Caco-2 (cell line): ENCODE measurements around the gene PEA15. TPM values are rescaled to one million over a fixed set of nuclear protein-coding genes. Genes with fewer than 3 reads are reported as not detected.

ENCODE experiments used
- BruUV-seq: library from RNA; stranded (reverse); fragments of 400-500 nt; replicated peaks from 2 replicates; lab custom pipeline; 2021; lab: Mats Ljungman, UMichigan
- CTCF ChIA-PET: fragments of 300-600 bp; sonication (Branson Sonifier 250); formaldehyde crosslinking; loops from one replicate; lab custom pipeline; 2022; ENCODE audit warnings: antibody characterized with exemption; lab: Charles Lee
- POLR2A ChIA-PET: fragments of 300-600 bp; sonication (Branson Sonifier 250); formaldehyde crosslinking; loops from one replicate; lab custom pipeline; 2022; ENCODE audit warnings: antibody characterized with exemption; lab: Charles Lee
- DNase-seq, 2 experiments: peaks; one replicate each; pipeline versions ENCODE4 v3.0.0 to v3.0.0-alpha.2; 2020 to 2022
- H3K27me3 ChIP-seq: replicated peaks from 2 replicates; pipeline ENCODE4 v1.6.0; 2011; ENCODE audit warnings: low read length; ENCODE audit not compliant: control insufficient read depth, insufficient read depth
- H3K36me3 ChIP-seq: 2 replicates; pipeline ENCODE4 v1.5.1; 2011; ENCODE audit warnings: low read length; ENCODE audit not compliant: control insufficient read depth, insufficient read depth
- H3K4me1 ChIP-seq: fragments of 250-450 bp; sonication (Bioruptor Pico); 2 replicates; pipeline ENCODE4 v1.5.1; 2020; ENCODE audit warnings: mild to moderate bottlenecking
- H3K4me3 ChIP-seq: 2 replicates; pipeline ENCODE4 v1.5.1; 2011; ENCODE audit warnings: low read depth, mild to moderate bottlenecking, control low read depth, low read length
- H3K9me3 ChIP-seq: fragments of 250-450 bp; sonication (Bioruptor Pico); 2 replicates; pipeline ENCODE4 v1.5.1; 2020; ENCODE audit warnings: mild to moderate bottlenecking, moderate library complexity
- H3K27ac Mint-ChIP-seq: one replicate; pipeline ENCODE4 v1.8.0; 2022; ENCODE audit warnings: mixed read lengths; ENCODE audit not compliant: unreplicated experiment
- H3K27me3 Mint-ChIP-seq: one replicate; pipeline ENCODE4 v1.8.0; 2022; ENCODE audit warnings: mixed read lengths; ENCODE audit not compliant: insufficient read depth, unreplicated experiment
- H3K36me3 Mint-ChIP-seq: one replicate; pipeline ENCODE4 v1.8.0; 2022; ENCODE audit warnings: mild to moderate bottlenecking, mixed read lengths; ENCODE audit not compliant: insufficient read depth, unreplicated experiment
- H3K4me1 Mint-ChIP-seq: one replicate; pipeline ENCODE4 v1.8.0; 2022; ENCODE audit warnings: low read depth, mixed read lengths; ENCODE audit not compliant: unreplicated experiment
- H3K4me3 Mint-ChIP-seq: one replicate; pipeline ENCODE4 v1.8.0; 2022; ENCODE audit warnings: mild to moderate bottlenecking, moderate library complexity, mixed read lengths; ENCODE audit not compliant: unreplicated experiment
- H3K9me3 Mint-ChIP-seq: one replicate; pipeline ENCODE4 v1.8.0; 2022; ENCODE audit warnings: mixed read lengths; ENCODE audit not compliant: unreplicated experiment
- intact Hi-C: fragments of 100-400 bp; cut with micrococcal nuclease; formaldehyde crosslinking; loops from one replicate; pipeline ENCODE4 v1.10.0; 2022; ENCODE audit not compliant: unreplicated experiment
- total RNA-seq: library from RNA; stranded (reverse); gene quantifications from 2 replicates; pipeline ENCODE4 v1.2.3, GENCODE V29; 2022
- TF ChIP-seq, protein P1 (sequence below), 2 experiments: fragments of 200-600 bp in 1 of 2; IDR thresholded peaks; 1 replicate in 1 of 2; 2 replicates in 1 of 2; pipeline versions ENCODE4 v1.5.1 to v1.8.0; 2011 to 2022; ENCODE audit warnings: antibody characterized with exemption in 1 of 2, control low read depth in 1 of 2, inconsistent platforms in 1 of 2, low read depth in 1 of 2, low read length in 1 of 2, mild to moderate bottlenecking in 1 of 2, moderate library complexity in 1 of 2; ENCODE audit not compliant: insufficient read depth in 1 of 2, severe bottlenecking in 1 of 2, unreplicated experiment in 1 of 2

Gene PEA15
- total RNA-seq, 1 experiment from 2014 or later: 85.1 TPM

DNA sequence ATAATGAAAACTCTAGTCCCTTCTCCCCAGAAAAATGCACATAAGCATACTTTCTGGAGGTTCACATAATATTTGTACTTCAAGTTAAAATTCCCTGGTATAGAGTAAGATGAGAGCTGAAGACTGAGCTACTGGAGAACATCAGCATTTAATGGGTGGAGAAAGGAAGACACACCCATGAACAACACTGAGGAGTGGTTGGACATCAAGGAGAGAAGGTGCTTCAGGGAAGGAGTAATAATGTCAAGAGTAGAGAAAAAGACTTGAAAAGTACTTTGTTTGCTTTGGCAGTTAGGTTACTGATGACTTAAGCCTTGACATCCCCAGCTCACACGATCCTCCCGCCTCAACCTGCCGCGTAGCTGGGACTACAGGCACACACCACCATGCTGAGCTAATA, 21.9 kb downstream of the PEA15 start:
- TF ChIP-seq, protein P1, sequence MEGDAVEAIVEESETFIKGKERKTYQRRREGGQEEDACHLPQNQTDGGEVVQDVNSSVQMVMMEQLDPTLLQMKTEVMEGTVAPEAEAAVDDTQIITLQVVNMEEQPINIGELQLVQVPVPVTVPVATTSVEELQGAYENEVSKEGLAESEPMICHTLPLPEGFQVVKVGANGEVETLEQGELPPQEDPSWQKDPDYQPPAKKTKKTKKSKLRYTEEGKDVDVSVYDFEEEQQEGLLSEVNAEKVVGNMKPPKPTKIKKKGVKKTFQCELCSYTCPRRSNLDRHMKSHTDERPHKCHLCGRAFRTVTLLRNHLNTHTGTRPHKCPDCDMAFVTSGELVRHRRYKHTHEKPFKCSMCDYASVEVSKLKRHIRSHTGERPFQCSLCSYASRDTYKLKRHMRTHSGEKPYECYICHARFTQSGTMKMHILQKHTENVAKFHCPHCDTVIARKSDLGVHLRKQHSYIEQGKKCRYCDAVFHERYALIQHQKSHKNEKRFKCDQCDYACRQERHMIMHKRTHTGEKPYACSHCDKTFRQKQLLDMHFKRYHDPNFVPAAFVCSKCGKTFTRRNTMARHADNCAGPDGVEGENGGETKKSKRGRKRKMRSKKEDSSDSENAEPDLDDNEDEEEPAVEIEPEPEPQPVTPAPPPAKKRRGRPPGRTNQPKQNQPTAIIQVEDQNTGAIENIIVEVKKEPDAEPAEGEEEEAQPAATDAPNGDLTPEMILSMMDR (IDR thresholded peaks at IDR 0.05; ENCODE audit: insufficient read depth in 1 of 2, low read depth in 1 of 2, low read length in 1 of 2, severe bottlenecking in 1 of 2, unreplicated experiment in 1 of 2): no peak
- no peak for DNase-seq
- intact Hi-C loops: no loop called here
- Histone ChIP-seq H3K27me3 (no peaks in the 10 kb centered on the region), H3K36me3 (peaks cover 2% of the 10 kb centered on the region), H3K4me3 (no peak overlapping the region), H3K9me3 (no peaks in the 10 kb centered on the region), H3K4me1 (no peaks in the 10 kb centered on the region)
- H3K36me3 Mint-ChIP-seq: peaks cover 37% of the 10 kb centered on the region
- BruUV-seq: no TSS peak
- H3K27me3 Mint-ChIP-seq: no peaks in the 10 kb centered on the region
- H3K4me3 Mint-ChIP-seq: no peak overlapping the region
- CTCF ChIA-PET: no interaction called here
- H3K27ac Mint-ChIP-seq: no peak overlapping the region
- POLR2A ChIA-PET: no interaction called here
- H3K4me1 Mint-ChIP-seq: no peaks in the 10 kb centered on the region
- H3K9me3 Mint-ChIP-seq: no peaks in the 10 kb centered on the region

DNA sequence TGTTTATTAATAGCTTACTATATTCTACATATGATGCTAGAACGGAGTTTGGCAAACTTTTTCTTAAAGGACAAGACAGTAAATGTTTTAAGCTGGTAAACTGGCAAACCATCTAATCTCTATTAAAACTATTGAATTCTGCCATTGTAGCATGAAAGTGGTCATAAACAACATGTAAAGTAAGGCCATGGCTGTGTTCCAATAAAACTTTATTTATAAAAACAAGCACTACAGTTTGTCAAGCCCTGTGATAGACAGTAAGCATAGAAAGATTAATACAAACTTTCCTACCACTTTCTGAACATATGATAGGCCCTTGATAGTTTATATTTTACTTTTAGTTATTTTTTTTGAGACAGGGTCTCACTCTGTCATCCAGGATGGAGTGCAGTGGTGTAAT, 22.4 kb downstream of the PEA15 start:
- Mint-ChIP-seq H3K4me1 (no peaks in the 10 kb centered on the region), H3K36me3 (peaks cover 39% of the 10 kb centered on the region), H3K4me3 (no peak overlapping the region), H3K27ac (no peak overlapping the region), H3K27me3 (no peaks in the 10 kb centered on the region), H3K9me3 (no peaks in the 10 kb centered on the region)
- Histone ChIP-seq H3K36me3 (peaks cover 2% of the 10 kb centered on the region), H3K27me3 (no peaks in the 10 kb centered on the region), H3K9me3 (no peaks in the 10 kb centered on the region), H3K4me1 (no peaks in the 10 kb centered on the region), H3K4me3 (no peak overlapping the region)
- CTCF ChIA-PET: interaction anchor here (0.9 to 2.2 kb wide), 2 partner anchors 8 to 34 kb away, joined by 4 to 8 read pairs; no protein-coding TSS in a partner anchor
- no TSS peak for BruUV-seq
- no peak for DNase-seq
- POLR2A ChIA-PET: interaction anchor here (0.7 kb wide), 1 partner anchor 11 kb away, joined by 3 read pairs; no protein-coding TSS in a partner anchor
- TF ChIP-seq, protein P1 (IDR thresholded peaks at IDR 0.05; ENCODE audit: insufficient read depth in 1 of 2, low read depth in 1 of 2, low read length in 1 of 2, severe bottlenecking in 1 of 2, unreplicated experiment in 1 of 2): no peak
- intact Hi-C loops: no loop called here

DNA sequence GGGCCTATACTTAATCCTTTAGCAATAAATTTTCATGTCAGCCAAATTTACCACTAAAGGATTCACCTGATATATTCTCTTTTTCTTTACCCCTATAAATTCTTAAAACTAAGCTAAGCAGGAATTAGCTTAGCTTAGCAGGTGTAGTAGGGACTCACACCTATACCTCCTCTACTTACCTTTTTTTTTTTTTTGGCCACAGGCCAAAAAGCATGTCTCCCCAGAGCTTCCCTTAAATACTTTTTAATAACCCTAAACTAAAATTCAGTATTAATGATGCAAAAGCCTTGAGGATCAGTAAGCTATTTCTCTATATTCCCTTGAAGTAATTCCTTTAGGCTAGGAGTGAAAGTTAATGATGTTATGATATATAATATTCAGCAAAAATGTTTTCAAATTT, 23.2 kb downstream of the PEA15 start:
- TF ChIP-seq, protein P1 (IDR thresholded peaks at IDR 0.05; ENCODE audit: insufficient read depth in 1 of 2, low read depth in 1 of 2, low read length in 1 of 2, severe bottlenecking in 1 of 2, unreplicated experiment in 1 of 2): no peak
- CTCF ChIA-PET: interaction anchor here (0.9 to 2.2 kb wide), 3 partner anchors 9 to 35 kb away, joined by 4 to 8 read pairs (median 4); no protein-coding TSS in a partner anchor
- Histone ChIP-seq H3K36me3 (peaks cover 2% of the 10 kb centered on the region), H3K4me1 (no peaks in the 10 kb centered on the region), H3K27me3 (no peaks in the 10 kb centered on the region), H3K4me3 (no peak overlapping the region), H3K9me3 (no peaks in the 10 kb centered on the region)
- DNase-seq: no peak
- POLR2A ChIA-PET: no interaction called here
- H3K27me3 Mint-ChIP-seq: no peaks in the 10 kb centered on the region
- H3K4me3 Mint-ChIP-seq: no peak overlapping the region
- no peak overlapping the region for H3K27ac Mint-ChIP-seq
- BruUV-seq: no TSS peak
- H3K36me3 Mint-ChIP-seq: peaks cover 42% of the 10 kb centered on the region
- no peaks in the 10 kb centered on the region for H3K4me1 Mint-ChIP-seq
- H3K9me3 Mint-ChIP-seq: no peaks in the 10 kb centered on the region
- intact Hi-C loops: no loop called here
